Activated CD4-positive, alpha-beta T cell treated with anti-CD3 and anti-CD28 coated beads, Interleukin-2, amount 50 U/mL, for 1 hour (primary cell): Measurements from ENCODE around the gene FXYD7.

Experiments used
- DNase-seq: peaks from one replicate; pipeline ENCODE4 v3.0.0-alpha.2; 2020

Gene FXYD7

DNA sequence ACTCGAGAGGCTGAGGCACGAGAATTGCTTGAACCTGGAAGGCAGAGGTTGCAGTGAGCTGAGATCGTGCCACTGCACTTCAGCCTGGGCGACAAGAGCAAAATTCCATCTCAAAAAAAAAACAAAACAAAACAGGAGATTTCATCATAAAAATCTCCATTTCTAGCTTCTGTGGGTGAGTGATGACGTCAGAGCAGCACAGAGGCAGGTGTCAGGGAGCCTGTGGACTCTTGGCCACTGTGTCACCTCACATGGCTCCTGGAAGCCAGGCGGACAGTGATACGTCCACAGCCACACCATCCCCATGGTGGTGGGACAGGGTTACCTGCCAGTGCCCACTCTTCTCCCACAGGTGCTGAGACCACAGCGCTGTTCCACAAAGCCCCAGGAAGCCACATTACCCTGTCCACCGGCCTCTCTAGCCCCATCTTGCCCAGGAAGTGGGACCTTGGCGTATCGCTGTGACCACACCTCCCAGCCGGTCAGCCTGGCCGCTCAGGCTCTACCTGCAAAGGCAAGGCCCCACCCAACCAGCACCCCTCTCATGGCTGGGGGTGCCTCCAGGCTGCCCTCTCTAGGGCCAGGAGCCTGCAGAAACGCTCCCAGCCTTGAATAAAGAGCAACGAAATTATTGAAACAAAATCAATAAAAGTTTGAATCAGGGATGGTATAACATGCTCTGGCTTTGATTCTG is 29.9 kb upstream of the FXYD7 start:
- DNase-seq: no peak

DNA sequence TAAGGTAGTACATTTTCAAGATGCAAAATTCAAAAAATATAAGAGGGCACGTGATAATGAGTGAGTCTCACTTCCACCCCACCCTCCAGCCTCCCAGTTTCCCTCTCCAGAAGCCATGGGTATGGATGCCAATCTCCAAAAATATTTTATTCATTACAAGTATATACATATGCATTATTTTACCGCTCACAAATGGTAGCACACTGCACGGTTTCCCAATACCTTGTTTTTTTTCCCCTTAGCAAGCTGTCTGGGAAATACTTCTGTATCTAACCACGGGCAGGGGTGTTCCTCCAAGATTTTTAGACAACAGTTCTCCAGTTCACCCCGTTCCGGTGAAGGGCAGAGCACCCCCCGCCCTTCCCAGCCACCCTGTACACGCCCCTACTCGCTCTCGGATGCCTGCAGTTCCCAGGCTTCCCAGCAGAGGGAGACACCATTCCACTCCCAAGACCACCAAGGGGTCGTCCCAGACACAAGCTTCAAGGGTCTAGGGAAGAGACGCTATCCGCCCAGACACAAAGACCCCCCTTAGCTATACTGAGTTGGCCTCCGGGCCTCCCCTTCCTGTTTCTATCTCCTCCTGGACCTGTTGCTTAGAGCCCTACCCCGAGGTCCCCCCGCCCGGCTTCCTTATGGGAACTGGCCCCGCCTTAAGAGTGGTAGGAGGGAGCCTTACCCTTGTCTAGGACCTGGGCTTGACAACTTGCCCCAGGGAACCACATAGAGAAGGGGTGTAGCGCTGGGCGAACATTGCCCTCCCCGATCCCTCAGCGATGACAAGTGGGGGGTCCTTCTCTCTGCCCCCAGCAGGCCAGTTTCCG is 28.5 kb upstream of the FXYD7 start:
- peak; percentile 68 for DNase-seq

DNA sequence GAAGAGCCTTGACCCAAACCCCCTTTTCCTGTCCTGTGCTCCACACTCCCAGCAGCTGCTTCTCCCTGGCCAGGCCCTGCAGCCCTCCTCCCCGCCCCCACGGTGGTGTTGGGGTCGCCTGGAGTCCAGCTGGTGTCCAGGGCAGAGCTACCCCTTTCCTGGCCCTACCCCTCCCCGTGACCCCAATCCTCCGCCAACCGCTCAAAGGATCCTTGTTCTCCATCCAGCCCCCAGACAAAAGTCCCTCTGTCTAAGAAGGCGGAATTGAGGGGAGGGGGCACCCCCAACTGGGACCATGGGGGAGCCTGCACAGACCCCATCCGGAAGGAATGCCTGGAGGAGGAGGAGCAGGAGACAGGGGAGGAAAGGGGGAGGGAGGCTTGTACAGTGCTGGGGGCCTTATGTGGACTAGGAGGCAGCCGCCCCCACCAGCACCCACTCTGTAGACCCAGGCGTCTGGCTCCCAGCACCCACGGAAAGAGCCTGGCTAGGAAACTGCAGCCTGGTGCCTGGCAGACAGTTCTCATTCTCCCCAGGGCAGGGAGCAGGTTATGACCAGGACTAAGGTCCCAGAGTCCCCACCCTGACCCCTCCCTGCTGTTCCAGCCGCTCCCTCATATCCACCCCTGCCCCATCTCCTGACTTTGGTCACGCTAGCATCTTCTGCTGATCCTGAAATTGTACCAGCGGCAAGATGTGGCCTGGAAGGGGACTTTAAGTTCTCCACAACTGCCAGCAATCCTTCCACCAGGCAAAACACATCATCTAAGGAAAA is 27.7 kb upstream of the FXYD7 start, which contains the start of gene FXYD3:
TSS of gene FXYD3 (plus strand) at position 647 of the 775 bp plus-strand sequence. CDS start 3,554 bp downstream, outside the sequence.
- DNase-seq: no peak

DNA sequence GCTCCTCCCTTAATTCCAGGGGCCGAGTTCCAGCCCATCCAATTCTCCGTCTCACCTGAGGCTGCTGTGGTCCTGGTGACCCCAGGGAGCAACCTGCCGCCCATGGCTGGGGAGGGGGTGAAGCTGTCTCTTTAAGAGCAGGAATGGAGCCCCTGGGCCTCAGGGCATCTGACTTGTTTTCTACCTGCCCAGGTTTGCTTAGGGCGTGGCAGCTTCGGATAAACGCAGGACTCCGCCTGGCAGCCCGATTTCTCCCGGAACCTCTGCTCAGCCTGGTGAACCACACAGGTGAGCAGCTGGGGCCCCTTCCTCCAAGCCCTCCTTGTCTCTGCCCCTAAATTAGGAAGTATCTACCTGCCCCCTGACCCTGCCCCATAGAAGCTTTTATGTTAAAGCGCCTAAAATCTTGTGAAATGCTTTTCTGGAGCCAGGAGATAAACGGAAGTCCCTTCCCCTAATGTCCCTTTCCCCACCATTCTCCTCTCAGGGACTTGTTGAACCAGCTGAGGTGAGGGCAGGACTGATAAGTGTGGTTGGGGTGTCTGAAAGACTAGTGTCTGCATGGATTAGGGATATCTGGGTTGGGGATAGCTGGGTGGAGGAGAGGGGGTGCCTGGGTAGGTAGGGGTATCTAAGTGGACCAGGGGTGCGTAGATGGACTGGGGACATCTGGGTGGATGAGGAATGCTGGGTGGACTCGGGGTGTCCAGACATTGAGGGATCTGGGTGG is 26.8 kb upstream of the FXYD7 start:
- DNase-seq: no peak

DNA sequence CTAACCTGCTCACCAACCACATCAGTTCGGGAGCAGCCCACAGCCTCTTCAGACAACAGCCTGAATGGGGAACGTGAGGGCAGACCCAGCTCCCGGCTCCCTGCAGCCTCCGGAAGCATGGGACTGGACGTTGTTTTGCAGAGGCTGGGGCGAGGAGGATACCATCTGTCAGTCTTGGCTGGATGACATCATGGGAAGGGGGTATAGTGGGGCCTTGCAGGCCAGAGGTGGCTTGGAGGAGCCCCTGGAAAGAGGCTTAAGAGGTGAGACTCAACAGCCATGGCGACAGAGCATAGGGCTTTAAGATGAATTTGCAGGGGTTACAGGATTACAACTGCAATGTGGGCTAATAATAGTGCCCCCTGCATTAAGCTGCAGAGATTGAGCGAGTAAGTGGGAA is 25.9 kb upstream of the FXYD7 start:
- DNase-seq: no peak

DNA sequence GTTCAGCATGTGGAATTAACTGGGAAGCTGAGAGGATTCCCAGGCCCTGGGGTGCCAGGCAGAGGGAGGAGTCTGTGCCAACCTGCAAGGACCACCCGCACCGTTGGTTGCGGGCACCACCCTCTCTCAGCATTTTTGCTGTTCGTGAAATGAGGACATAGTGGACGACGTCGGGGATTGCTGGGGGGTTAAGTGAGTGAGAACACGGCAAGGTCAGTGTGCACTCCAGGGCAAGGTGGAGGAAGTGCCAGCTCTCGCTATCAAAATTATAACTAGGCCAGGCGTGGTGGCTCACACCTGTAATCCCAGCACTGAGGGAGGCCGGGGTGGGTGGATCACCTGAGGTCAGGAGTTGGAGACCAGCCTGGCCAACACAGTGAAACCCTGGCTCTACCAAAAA is 25.3 kb upstream of the FXYD7 start:
- no peak for DNase-seq

DNA sequence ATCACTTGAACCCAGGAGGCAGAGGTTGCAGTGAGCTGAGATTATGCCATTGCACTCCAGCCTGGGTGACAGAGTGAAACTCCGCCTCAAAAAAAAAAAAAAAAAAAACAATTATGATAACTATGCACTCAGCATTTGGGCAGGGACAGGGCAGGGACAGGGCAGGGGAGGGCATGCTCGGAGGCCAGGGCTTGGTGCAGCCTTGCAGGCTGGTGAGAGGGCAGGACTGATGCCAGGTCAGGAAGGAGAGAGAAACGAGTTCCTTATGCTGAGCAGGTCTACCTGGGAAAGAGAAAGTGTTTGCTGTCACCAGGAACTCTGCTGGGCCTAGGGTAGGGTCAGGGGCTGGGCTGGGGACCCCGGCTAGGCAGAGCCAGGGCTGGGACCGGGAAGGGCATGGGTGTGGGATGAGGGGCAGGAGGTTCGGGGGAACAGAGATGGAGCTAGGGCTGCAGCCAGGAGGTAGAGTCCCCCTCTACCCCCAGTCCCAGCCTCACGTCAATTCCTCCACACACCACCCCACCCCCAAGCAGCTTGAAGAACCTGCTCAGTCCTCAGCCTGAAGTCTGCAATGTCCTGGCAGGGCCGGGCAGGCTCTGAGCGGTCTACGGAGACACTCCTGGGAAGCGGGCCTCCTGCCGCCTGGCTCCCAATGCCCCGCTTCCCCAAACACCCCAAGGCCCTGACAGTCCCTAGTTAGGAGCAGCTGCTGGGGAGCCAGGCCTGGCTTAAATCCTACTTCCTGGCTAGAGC is 24.6 kb upstream of the FXYD7 start:
- DNase-seq: no peak

DNA sequence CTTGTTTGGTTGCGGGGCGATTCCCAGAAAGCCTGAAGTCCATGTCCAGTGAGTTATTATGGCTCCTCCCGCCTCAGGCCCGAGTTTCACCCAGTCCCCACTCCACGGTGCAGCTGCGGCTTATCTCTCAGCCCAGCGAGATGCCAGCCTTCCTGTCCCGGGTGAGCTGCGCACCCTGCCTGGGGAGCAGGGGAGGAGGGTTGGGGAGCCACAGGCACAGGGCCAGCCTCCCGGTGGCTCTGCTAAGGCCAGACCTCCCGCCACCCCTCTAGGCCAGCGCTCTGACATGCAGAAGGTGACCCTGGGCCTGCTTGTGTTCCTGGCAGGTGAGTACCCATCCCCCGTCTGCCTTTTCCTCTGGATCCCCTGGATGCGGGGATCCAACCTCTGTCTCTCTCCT is 24.0 kb upstream of the FXYD7 start:
- no peak for DNase-seq

DNA sequence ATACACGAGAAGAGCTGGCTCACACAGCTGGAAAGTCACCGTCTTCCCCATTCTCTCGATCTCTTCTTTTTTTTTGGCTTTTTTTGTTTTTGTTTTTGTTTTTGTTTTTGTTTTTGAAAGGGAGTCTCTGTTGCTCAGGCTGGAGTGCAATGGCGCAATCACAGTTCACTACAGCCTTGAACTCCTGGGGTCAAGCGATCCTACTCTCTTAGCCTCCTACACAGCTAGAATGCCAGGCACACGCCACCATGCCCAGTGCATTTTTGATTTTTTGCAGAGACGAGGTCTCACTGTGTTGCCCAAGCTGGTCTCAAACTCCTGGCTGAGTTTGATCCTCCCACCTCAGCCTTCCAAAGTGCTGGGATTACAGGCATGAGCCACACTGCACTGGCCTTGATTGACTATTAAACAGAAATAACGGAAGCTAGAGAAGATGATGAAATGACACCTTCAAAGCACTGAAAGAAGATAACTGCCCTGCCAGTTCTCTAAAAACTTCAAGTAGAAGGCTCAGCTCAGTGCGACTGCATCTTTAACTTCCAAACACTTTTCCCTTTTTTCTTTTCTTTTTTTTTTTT is 23.4 kb upstream of the FXYD7 start:
- DNase-seq: no peak

DNA sequence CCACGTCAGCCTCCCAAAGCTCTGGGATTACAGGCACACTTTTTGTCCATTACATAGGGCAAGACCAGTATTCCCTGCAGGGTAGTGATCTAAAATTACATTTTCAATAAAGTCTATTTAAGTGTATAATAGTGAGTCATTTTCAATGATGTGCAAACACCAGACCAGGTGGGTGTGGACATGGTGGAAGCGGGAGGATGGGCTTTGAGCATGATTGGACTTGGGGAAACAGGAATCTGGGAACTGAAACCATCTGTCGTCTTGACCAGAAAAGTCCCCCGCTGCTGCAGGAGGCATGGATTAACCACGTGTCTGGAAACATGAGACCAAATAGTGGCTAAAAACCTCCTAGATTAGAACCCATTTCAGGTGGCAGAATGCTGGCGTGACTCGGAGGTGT is 22.6 kb upstream of the FXYD7 start:
- DNase-seq: no peak

DNA sequence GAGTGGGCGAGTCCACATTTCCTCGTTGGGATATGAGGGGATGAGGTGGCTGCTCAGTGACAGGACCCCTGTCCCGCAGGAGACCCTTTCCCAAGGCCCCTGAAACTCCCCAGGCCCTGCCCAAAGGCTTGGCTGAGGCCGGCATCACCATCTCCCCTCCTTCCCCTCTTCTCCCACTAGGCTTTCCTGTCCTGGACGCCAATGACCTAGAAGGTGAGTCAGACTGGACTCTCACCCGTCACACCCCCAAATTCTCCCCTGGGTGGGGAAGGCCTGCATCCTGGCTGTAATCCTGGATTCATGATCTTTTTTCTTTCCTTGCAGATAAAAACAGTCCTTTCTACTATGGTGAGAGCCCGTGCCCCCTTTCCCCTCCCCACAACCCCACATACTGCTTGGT is 22.2 kb upstream of the FXYD7 start:
- no peak for DNase-seq

DNA sequence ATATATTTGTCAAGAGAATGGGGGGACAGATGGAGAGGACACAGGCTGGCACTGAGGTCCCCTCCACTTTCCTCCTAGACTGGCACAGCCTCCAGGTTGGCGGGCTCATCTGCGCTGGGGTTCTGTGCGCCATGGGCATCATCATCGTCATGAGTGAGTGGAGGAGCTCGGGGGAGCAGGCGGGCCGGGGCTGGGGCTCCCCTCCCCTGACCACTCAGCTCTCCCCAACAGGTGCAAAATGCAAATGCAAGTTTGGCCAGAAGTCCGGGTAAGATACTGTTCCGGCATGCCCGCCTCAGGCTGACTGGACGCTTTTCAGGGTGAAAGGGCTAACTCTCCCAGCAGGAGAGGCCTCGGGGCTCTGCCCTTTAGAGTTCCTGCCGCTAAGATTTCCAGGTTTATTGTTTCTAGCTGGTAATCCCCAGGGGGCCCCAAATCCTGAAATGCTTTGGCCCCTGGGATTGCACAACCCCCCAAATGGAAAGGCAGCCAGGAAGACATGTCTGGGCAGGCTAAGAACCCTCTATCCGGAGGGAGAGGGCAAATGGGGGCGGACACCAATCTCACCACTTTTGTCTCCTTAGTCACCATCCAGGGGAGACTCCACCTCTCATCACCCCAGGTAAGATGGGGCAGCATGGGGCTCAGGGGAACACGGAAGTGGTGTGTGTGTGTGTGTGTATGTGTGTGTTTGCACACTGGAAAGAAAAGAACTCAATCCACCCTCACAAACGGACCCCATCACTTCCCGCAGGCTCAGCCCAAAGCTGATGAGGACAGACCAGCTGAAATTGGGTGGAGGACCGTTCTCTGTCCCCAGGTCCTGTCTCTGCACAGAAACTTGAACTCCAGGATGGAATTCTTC is 20.1 kb upstream of the FXYD7 start:
- DNase-seq: no peak

DNA sequence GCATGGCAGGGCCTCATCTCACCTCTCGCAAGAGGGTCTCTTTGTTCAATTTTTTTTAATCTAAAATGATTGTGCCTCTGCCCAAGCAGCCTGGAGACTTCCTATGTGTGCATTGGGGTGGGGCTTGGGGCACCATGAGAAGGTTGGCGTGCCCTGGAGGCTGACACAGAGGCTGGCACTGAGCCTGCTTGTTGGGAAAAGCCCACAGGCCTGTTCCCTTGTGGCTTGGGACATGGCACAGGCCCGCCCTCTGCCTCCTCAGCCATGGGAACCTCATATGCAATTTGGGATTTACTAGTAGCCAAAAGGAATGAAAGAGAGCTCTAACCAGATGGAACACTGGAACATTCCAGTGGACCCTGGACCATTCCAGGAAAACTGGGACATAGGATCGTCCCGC is 19.5 kb upstream of the FXYD7 start:
- no peak for DNase-seq

DNA sequence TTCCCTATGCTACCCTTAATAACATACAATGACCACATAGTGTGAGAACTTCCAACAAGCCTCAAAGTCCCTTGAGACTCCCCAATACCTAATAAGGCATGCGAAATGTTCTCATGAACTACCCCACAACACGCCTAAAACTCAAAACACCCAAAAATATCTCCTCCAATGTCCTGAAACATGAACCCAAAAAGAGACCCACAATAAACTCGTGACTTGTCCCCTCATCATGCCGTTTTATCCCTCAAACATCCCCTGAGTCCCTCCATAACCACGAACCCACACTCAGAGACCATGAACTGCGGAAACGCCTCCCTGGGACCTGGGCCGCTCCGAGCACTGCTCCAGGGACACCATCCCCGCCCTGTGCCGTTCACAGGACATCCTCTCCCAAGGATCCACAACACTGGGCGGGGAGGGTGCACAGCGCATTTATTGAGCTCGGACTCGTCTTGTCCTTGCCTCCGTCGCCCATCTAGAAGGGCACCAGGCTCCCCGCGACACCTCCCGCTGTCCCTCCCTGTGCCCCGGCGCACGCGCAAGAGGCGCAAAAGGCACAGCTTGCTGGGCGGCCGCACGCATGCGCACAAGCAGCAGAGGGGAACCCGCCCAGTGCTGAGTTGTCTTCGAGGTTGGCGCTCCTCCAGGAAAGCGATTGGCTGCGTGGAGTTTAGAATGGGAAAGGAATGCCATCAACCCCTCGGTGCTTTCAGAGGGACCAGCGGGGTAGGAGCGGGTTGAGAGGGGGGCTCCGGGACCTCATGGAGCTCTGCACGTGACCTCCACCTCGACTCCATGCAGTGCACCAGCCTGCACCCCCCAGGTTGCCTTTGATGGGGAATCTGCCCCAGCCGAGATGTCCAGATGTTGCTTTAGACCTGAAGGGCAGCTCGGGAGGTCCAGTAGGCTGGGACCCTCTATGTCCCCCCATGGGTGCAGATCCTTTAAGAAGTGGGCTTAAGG is 18.7 kb upstream of the FXYD7 start:
- peak; percentile 85 for DNase-seq

DNA sequence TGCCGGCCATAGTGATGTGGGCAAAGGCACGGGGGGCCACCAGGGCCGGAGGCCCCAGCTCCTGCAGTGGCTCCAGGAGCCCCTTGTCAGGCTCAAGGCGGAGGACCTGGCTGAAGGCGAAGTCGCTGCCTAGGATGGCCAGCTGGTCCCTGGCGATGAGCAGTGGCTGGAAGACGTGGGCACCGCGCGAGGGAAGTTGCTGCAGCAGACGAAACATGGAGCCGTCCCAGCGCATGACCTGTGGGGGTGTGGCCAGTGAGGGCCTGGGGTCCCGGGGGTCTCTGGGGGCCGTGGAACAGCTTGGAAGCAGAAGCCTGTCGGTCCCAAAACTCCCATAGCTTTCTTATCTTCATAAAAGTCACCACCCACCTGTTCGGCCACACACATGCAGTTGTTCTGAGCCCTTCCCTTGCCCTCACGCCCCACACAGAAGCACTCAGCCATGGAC is 17.8 kb upstream of the FXYD7 start:
- no peak for DNase-seq

DNA sequence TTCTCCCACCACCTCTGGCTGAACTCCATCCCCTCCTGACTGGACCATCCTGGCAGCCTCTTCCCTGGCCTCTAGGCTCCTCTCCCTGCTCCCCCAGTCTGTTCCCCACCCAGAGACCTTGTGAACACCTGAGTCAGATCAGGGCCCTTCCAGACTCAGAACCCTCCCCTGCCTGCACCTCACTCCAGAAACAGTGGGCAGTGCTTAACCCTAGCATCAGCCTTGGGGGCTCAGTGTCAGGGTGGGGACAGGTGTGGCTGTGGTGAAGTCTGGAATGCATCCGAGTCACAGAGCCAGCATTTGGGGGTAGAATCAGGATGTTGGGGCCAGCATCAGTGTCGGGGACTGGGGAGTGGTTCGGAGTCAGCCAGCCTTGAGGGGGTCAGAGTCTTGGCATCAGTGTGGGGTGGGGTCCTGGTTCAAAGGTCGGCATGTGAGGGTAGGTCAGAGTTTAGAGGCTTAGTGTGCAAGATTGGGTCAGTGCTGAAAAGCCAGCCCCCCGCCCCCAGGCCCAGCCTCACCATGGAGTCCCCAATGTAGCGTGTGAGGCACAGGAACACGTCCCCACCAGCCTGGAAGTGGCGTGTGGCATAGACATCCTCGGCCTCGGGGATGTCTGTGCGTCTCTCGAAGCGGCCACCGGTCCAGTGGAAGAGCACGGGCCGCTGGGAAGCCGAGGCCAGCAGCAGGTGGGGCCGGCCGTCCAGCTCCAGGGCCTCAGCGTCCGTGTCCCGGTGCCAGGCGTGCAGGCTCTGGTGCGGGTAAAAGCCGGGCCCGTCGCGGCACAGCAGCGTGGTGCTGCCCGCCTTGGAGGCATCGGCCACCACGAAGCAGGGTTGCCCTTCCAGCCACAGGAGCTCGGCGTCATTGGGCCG is 17.1 kb upstream of the FXYD7 start:
- no peak for DNase-seq

DNA sequence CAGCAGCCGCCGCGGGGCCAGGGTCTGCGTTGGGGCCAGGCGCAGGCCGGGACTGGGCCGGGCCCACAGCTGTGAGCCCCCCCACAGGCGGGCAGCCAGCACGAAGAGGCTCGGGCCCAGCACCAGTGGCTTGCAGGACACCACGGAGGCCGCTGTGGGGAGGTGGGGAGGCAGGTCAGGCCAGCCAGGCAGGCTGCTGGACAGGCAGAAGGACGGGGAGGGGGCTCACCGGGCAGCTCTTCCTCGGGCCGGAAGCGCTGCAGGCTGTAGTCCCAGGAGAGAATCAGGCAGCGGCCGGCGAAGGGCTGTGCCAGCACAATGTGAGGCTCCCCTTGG is 16.5 kb upstream of the FXYD7 start:
- DNase-seq: no peak

DNA sequence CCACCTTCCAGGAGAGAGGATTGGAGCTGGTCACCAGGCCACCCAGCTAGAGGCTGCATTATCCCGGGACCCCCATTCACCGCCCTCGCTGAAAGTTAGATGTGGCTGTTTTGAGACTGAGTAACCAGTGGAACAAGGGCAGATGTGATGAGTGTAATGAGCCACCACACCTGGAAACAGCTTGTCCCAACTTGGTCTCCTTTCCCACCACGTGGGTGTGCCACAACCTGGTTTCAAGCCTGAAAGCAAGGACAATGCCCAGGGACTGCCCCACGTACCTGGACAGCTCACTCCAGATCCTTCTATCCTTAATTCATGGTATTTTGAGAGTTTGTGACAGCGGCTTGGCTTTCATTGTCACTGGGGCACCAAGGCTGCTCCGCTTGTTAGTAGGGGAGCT is 15.2 kb upstream of the FXYD7 start:
- DNase-seq: no peak
